ENCODE measurements around the gene ITPR2.

Gene ITPR2

GRCh38 chr12:26373606-26374495, 459.1 kb downstream of the ITPR2 start:
- in situ Hi-C loops (cut with HindIII; ENCODE audit: low sequenced_read_pairs): no loop called here

- in situ Hi-C loops (cut with HindIII; ENCODE audit: low sequenced_read_pairs): no loop called here
Measured at GRCh38 chr12:26372866-26373265, 460.1 kb downstream of the ITPR2 start.

GRCh38 chr12:26370098-26370497, 462.9 kb downstream of the ITPR2 start:
- in situ Hi-C loops (cut with HindIII; ENCODE audit: low sequenced_read_pairs): no loop called here

GRCh38 chr12:26369588-26369987, 463.4 kb downstream of the ITPR2 start:
- in situ Hi-C loops (cut with HindIII; ENCODE audit: low sequenced_read_pairs): no loop called here

GRCh38 chr12:26367991-26368730, 464.8 kb downstream of the ITPR2 start:
- in situ Hi-C loops (cut with HindIII; ENCODE audit: low sequenced_read_pairs): no loop called here

GRCh38 chr12:26361964-26362363, 471.0 kb downstream of the ITPR2 start:
- in situ Hi-C loops (cut with HindIII; ENCODE audit: low sequenced_read_pairs): loop anchor here (5.0 kb wide), 1 partner anchor 50 kb away; no protein-coding TSS in a partner anchor

- in situ Hi-C loops (cut with HindIII; ENCODE audit: low sequenced_read_pairs): loop anchor here (5.0 kb wide), 1 partner anchor 52 kb away; no protein-coding TSS in a partner anchor
Measured at GRCh38 chr12:26360062-26360461, 472.9 kb downstream of the ITPR2 start.

GRCh38 chr12:26359576-26359975, 473.4 kb downstream of the ITPR2 start:
- in situ Hi-C loops (cut with HindIII; ENCODE audit: low sequenced_read_pairs): no loop called here

- in situ Hi-C loops (cut with HindIII; ENCODE audit: low sequenced_read_pairs): no loop called here
Measured at GRCh38 chr12:26358651-26359050, 474.3 kb downstream of the ITPR2 start.

GRCh38 chr12:26347300-26347699, 485.7 kb downstream of the ITPR2 start:
- in situ Hi-C loops (cut with HindIII; ENCODE audit: low sequenced_read_pairs): no loop called here

- in situ Hi-C loops (cut with HindIII; ENCODE audit: low sequenced_read_pairs): no loop called here
Measured at GRCh38 chr12:26346736-26347135, 486.3 kb downstream of the ITPR2 start.

GRCh38 chr12:26345471-26346003, 487.5 kb downstream of the ITPR2 start:
- in situ Hi-C loops (cut with HindIII; ENCODE audit: low sequenced_read_pairs): no loop called here

- in situ Hi-C loops (cut with HindIII; ENCODE audit: low sequenced_read_pairs): no loop called here
Measured at GRCh38 chr12:26341491-26341890, 491.5 kb downstream of the ITPR2 start.

- in situ Hi-C loops (cut with HindIII; ENCODE audit: low sequenced_read_pairs): no loop called here
Measured at GRCh38 chr12:26340649-26341048, 492.3 kb downstream of the ITPR2 start.

- in situ Hi-C loops (cut with HindIII; ENCODE audit: low sequenced_read_pairs): no loop called here
Measured at GRCh38 chr12:26339976-26340375, 493.0 kb downstream of the ITPR2 start.

GRCh38 chr12:26338586-26339572, 494.1 kb downstream of the ITPR2 start:
- in situ Hi-C loops (cut with HindIII; ENCODE audit: low sequenced_read_pairs): no loop called here

- in situ Hi-C loops (cut with HindIII; ENCODE audit: low sequenced_read_pairs): no loop called here
Measured at GRCh38 chr12:26335651-26336050, 497.3 kb downstream of the ITPR2 start.

- in situ Hi-C loops (cut with HindIII; ENCODE audit: low sequenced_read_pairs): no loop called here
Measured at GRCh38 chr12:26334621-26335124, 498.3 kb downstream of the ITPR2 start.

- in situ Hi-C loops (cut with HindIII; ENCODE audit: low sequenced_read_pairs): no loop called here
Measured at GRCh38 chr12:26331960-26332359, 501.0 kb downstream of the ITPR2 start.

- in situ Hi-C loops (cut with HindIII; ENCODE audit: low sequenced_read_pairs): no loop called here
Measured at GRCh38 chr12:26331136-26331535, 501.9 kb downstream of the ITPR2 start.
